ENCODE results near the gene IFITM10.

IFITM10 gene

DNA sequence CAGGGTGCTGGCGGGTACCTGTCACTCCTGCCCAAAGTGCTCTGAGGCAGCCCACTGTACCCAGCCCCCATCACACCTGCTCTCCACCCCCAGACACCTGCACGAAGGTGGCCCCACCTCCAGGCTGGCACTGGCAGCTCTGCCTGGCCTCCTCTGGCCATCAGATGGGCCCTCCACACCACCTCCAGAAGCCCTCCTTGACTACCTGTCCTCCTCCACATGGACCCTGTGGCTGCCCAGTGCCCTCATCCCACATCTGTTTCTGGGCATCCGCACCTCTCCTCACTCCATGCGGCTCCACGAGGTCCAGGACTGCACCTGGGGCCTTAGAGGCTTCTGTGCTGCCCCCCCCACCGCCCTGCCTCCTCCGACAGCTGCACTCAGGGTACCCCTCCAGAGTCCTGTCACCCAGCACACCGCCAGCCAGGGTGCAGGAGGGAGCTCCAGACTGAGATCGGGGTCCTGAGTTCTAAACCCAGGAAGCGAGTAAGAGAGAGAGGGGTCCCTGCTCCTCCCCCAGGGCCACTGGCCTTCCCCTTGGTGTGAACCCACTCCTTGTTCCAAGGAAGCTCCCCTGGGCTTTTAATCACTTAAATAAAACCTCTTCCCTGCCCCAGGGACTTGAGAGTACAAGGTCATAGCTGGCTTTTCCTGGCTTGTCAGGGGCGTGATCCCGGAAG is 11.6 kb upstream of the IFITM10 start:
- Histone ChIP-seq H3K36me3 (peaks cover 3% of the 10 kb centered on the region; the same call in 1 of the 2 replicates), H3K9me3 (ENCODE audit: severe bottlenecking) (no peaks in the 10 kb centered on the region), H3K27ac (no peak overlapping the region), H3K4me3 (ENCODE audit: low read depth, low read length) (no peak overlapping the region), H3K27me3 (ENCODE audit: insufficient read depth, low read depth, severe bottlenecking) (no peaks in the 10 kb centered on the region)
- DNase-seq, result no peak
- TF ChIP-seq, protein P1, sequence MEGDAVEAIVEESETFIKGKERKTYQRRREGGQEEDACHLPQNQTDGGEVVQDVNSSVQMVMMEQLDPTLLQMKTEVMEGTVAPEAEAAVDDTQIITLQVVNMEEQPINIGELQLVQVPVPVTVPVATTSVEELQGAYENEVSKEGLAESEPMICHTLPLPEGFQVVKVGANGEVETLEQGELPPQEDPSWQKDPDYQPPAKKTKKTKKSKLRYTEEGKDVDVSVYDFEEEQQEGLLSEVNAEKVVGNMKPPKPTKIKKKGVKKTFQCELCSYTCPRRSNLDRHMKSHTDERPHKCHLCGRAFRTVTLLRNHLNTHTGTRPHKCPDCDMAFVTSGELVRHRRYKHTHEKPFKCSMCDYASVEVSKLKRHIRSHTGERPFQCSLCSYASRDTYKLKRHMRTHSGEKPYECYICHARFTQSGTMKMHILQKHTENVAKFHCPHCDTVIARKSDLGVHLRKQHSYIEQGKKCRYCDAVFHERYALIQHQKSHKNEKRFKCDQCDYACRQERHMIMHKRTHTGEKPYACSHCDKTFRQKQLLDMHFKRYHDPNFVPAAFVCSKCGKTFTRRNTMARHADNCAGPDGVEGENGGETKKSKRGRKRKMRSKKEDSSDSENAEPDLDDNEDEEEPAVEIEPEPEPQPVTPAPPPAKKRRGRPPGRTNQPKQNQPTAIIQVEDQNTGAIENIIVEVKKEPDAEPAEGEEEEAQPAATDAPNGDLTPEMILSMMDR (IDR thresholded peaks at IDR 0.05; ENCODE audit: low read depth, low read length), result no peak

- H3K9me3 ChIP-seq (ENCODE audit: severe bottlenecking), result no peaks in the 10 kb centered on the region
- no peak for DNase-seq
- TF ChIP-seq, protein P1 (IDR thresholded peaks at IDR 0.05; ENCODE audit: low read depth, low read length), result no peak
- no peak overlapping the region for H3K4me3 ChIP-seq (ENCODE audit: low read depth, low read length)
- H3K27ac ChIP-seq, result no peak overlapping the region
- no peaks in the 10 kb centered on the region for H3K27me3 ChIP-seq (ENCODE audit: insufficient read depth, low read depth, severe bottlenecking)
- peaks cover 5% of the 10 kb centered on the region; the same call in 1 of the 2 replicates for H3K36me3 ChIP-seq
Observed at GRCh38 chr11:1761110-1761856, 10.9 kb upstream of the IFITM10 start.

- H3K27me3 ChIP-seq (ENCODE audit: insufficient read depth, low read depth, severe bottlenecking), result no peaks in the 10 kb centered on the region
Observed at GRCh38 chr11:1760351-1761109, 10.1 kb upstream of the IFITM10 start.

DNA sequence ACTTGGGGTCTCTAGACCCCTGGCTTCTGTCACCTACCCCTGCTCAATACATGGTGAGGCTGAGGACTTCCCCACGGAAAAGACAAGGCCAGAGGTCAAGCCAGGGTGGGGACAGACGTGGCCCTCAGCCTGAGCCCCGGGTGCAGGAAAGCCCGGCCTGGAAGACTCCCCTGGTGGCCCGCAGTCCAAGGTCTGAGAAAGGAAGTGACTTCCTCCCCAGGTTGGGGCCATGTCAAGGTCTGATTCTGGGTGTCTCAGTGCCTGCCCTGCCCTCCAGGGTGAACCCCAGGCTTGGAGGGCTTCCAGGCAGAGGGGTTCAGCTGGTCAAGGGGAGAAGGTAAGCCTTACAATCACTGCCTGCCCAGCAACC is 9.4 kb upstream of the IFITM10 start:
- H3K27me3 ChIP-seq (ENCODE audit: insufficient read depth, low read depth, severe bottlenecking), result no peaks in the 10 kb centered on the region
- TF ChIP-seq, protein P1 (IDR thresholded peaks at IDR 0.05; ENCODE audit: low read depth, low read length), result no peak
- peaks cover 5% of the 10 kb centered on the region; the same call in 1 of the 2 replicates for H3K36me3 ChIP-seq
- H3K9me3 ChIP-seq (ENCODE audit: severe bottlenecking), result no peaks in the 10 kb centered on the region
- no peak overlapping the region for H3K27ac ChIP-seq
- DNase-seq, result no peak
- H3K4me3 ChIP-seq (ENCODE audit: low read depth, low read length), result no peak overlapping the region

More at GRCh38 chr11:1760351-1761109, 10.1 kb upstream of the IFITM10 start:
- Histone ChIP-seq H3K4me3 (ENCODE audit: low read depth, low read length) (no peak overlapping the region), H3K27ac (no peak overlapping the region), H3K36me3 (peaks cover 5% of the 10 kb centered on the region; the same call in 1 of the 2 replicates), H3K9me3 (ENCODE audit: severe bottlenecking) (no peaks in the 10 kb centered on the region)
- DNase-seq, result no peak
- TF ChIP-seq, protein P1 (IDR thresholded peaks at IDR 0.05; ENCODE audit: low read depth, low read length), result no peak

- no peak for DNase-seq
- Histone ChIP-seq H3K27ac (no peak overlapping the region), H3K27me3 (ENCODE audit: insufficient read depth, low read depth, severe bottlenecking) (no peaks in the 10 kb centered on the region), H3K9me3 (ENCODE audit: severe bottlenecking) (no peaks in the 10 kb centered on the region), H3K4me3 (ENCODE audit: low read depth, low read length) (no peak overlapping the region), H3K36me3 (peaks cover 5% of the 10 kb centered on the region; the same call in 1 of the 2 replicates)
- TF ChIP-seq, protein P1 (IDR thresholded peaks at IDR 0.05; ENCODE audit: low read depth, low read length), result no peak
Observed at GRCh38 chr11:1759151-1759850, 8.9 kb upstream of the IFITM10 start.

All from WERI-Rb-1 (cell line).